ENCODE results near the gene RNASEH2C. TPM values are rescaled to one million over a fixed set of nuclear protein-coding genes. Genes with fewer than 3 reads are reported as not detected.

The RNASEH2C gene
- total RNA-seq, 4 donors from 2014 or later, result 48.8 to 135 (median 118) TPM

DNA sequence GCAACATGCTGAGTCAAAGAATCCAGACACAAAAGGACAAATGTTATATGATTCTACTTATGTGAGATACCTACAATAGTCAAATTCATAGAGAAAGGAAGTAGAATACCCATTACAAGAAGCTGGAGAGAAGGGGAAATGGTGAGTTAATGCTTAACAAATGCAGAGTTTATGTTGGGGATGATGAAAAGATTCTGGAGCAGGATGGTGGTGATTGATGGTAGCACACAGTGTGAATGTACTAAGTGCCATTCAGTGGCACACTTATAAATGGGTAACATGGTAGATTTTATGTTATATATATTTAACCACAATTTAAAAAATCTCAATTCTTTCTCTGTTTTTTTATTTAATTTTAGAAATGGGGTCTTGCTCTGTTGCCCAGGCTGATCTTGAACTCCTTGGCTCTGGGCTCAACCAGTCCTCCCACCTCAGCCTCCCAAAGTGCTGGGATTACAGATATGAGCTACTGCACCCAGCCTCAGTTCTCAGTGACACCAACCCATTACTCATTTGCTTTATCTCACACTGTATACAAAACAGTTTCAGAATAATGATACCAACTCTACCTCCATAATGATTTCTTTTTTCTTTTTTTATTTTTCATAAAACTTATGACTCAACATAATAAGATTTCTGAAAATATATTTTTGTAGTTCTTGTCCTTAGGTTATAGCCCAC, 48.3 kb downstream of the RNASEH2C start:
- intact Hi-C loops (cut with DNase I), result no loop called here
- no peaks in the 10 kb centered on the region for H3K36me3 ChIP-seq
- no peaks in the 10 kb centered on the region for H3K9me3 ChIP-seq
- H3K4me3 ChIP-seq (replicated peaks in 1 of 3), result no peak overlapping the region
- no peaks in the 10 kb centered on the region for H3K27me3 ChIP-seq
- H3K27ac ChIP-seq, result no peak overlapping the region
- TF ChIP-seq, protein P1, sequence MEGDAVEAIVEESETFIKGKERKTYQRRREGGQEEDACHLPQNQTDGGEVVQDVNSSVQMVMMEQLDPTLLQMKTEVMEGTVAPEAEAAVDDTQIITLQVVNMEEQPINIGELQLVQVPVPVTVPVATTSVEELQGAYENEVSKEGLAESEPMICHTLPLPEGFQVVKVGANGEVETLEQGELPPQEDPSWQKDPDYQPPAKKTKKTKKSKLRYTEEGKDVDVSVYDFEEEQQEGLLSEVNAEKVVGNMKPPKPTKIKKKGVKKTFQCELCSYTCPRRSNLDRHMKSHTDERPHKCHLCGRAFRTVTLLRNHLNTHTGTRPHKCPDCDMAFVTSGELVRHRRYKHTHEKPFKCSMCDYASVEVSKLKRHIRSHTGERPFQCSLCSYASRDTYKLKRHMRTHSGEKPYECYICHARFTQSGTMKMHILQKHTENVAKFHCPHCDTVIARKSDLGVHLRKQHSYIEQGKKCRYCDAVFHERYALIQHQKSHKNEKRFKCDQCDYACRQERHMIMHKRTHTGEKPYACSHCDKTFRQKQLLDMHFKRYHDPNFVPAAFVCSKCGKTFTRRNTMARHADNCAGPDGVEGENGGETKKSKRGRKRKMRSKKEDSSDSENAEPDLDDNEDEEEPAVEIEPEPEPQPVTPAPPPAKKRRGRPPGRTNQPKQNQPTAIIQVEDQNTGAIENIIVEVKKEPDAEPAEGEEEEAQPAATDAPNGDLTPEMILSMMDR (IDR thresholded peaks at IDR 0.05), result no peak
- TF ChIP-seq POLR2A (IDR thresholded peaks at IDR 0.05), result no peak
- H3K4me1 ChIP-seq, result no peaks in the 10 kb centered on the region
- no peak for DNase-seq

Small RNA genes within 50 kb of the gene (small RNA-seq; reads per million reads assigned to genes)
- gene RN7SL309P, result not detected

Other genes with a start within 250 kb of the RNASEH2C start
- gene MALAT1, start 221.8 kb downstream of the RNASEH2C start, total RNA-seq, result over 10,000 TPM; 20,994 to 36,233 (median 26,043) TPM
- gene SCYL1, start 195.7 kb downstream of the RNASEH2C start, total RNA-seq, result 100 to 1,000 TPM in 3 of 4 donors, 10 to 100 TPM in 1; 99.8 to 122 (median 116) TPM
- gene LTBP3, start 162.4 kb downstream of the RNASEH2C start, total RNA-seq, result 100 to 1,000 TPM; 195 to 277 (median 222) TPM
- 10 to 100 TPM; 28.2 to 79.1 (median 41.3) TPM for gene ZNRD2, start 150.3 kb downstream of the RNASEH2C start, total RNA-seq
- gene FAM89B, start 148.3 kb downstream of the RNASEH2C start, total RNA-seq, result 10 to 100 TPM; 26.9 to 55.5 (median 43.2) TPM
- gene EHBP1L1, start 144.7 kb downstream of the RNASEH2C start, total RNA-seq, result 10 to 100 TPM in 2 of 4 donors, 1 to 10 TPM in 2; 8.6 to 18.8 (median 12.0) TPM
- 1 to 10 TPM in 1 of 4 donors, not detected in 3; 1.2 TPM for gene KCNK7, start 125.0 kb downstream of the RNASEH2C start, total RNA-seq
- 10 to 100 TPM; 43.1 to 67.8 (median 51.3) TPM for gene MAP3K11, start 106.6 kb downstream of the RNASEH2C start, total RNA-seq
- 10 to 100 TPM; 18.9 to 54.2 (median 47.0) TPM for gene PCNX3, start 105.0 kb downstream of the RNASEH2C start, total RNA-seq
- 10 to 100 TPM; 19.2 to 40.6 (median 32.7) TPM for gene SIPA1, start 82.7 kb downstream of the RNASEH2C start, total RNA-seq
- gene RELA, start 57.9 kb downstream of the RNASEH2C start, total RNA-seq, result 10 to 100 TPM; 40.3 to 55.8 (median 48.7) TPM
- 100 to 1,000 TPM in 1 of 4 donors, 10 to 100 TPM in 3; 78.5 to 114 (median 81.1) TPM for gene KAT5, start 8.5 kb downstream of the RNASEH2C start, total RNA-seq
- 10 to 100 TPM; 21.8 to 43.2 (median 25.3) TPM for gene AP5B1, start 60.2 kb upstream of the RNASEH2C start, total RNA-seq
- gene OVOL1, start 66.3 kb upstream of the RNASEH2C start, total RNA-seq, result 1 to 10 TPM; 1.1 to 6.6 (median 5.2) TPM
- under 1 TPM in 1 of 4 donors, not detected in 3; 0.45 TPM for gene SNX32, start 113.2 kb upstream of the RNASEH2C start, total RNA-seq
- gene CFL1, start 137.4 kb upstream of the RNASEH2C start, total RNA-seq, result 100 to 1,000 TPM; 330 to 581 (median 494) TPM
- 10 to 100 TPM; 31.8 to 61.9 (median 42.5) TPM for gene MUS81, start 139.6 kb upstream of the RNASEH2C start, total RNA-seq
- 100 to 1,000 TPM in 2 of 4 donors, 10 to 100 TPM in 2; 70.7 to 125 (median 91.4) TPM for gene EFEMP2, start 152.0 kb upstream of the RNASEH2C start, total RNA-seq
- 1 to 10 TPM in 3 of 4 donors, under 1 TPM in 1; 0.67 to 7.6 (median 2.7) TPM for gene CTSW, start 159.0 kb upstream of the RNASEH2C start, total RNA-seq
- 100 to 1,000 TPM in 2 of 4 donors, 10 to 100 TPM in 2; 65.9 to 128 (median 109) TPM for gene FIBP, start 167.7 kb upstream of the RNASEH2C start, total RNA-seq
- 10 to 100 TPM; 29.8 to 73.8 (median 42.9) TPM for gene CCDC85B, start 169.9 kb upstream of the RNASEH2C start, total RNA-seq
- 1 to 10 TPM in 3 of 4 donors, under 1 TPM in 1; 0.33 to 1.6 (median 1.5) TPM for gene FOSL1, start 179.6 kb upstream of the RNASEH2C start, total RNA-seq
- gene C11orf68, start 198.3 kb upstream of the RNASEH2C start, total RNA-seq, result 10 to 100 TPM; 17.7 to 27.1 (median 20.9) TPM
- gene DRAP1, start 198.6 kb upstream of the RNASEH2C start, total RNA-seq, result 100 to 1,000 TPM in 3 of 4 donors, 10 to 100 TPM in 1; 82.0 to 184 (median 132) TPM
- under 1 TPM in 1 of 4 donors, not detected in 3; 0.33 TPM for gene TSGA10IP, start 224.7 kb upstream of the RNASEH2C start, total RNA-seq
- gene SART1, start 240.9 kb upstream of the RNASEH2C start, total RNA-seq, result 10 to 100 TPM; 22.2 to 46.1 (median 24.2) TPM

Measured in thyroid gland (tissue), 4 donors.